GM21423 (cell line): ENCODE data around the gene CDH11.

ENCODE experiments used
- ATAC-seq: cut with Tn5 transposase; IDR thresholded peaks from one replicate; pipeline ENCODE4 v1.9.1; 2021; ENCODE audit warnings: mild to moderate bottlenecking, moderate library complexity; ENCODE audit not compliant: unreplicated experiment

The CDH11 gene

GRCh38 chr16:65041667-65042066 is 80.2 kb downstream of the CDH11 start:
- no peak for ATAC-seq

GRCh38 chr16:65038100-65038499 is 83.8 kb downstream of the CDH11 start:
- ATAC-seq: no peak

GRCh38 chr16:65037556-65037955 is 84.3 kb downstream of the CDH11 start:
- no peak for ATAC-seq

GRCh38 chr16:65034915-65035314 is 86.9 kb downstream of the CDH11 start:
- no peak for ATAC-seq

GRCh38 chr16:65032387-65032786 is 89.5 kb downstream of the CDH11 start:
- ATAC-seq: no peak

GRCh38 chr16:65024767-65025178 is 97.1 kb downstream of the CDH11 start:
- no peak for ATAC-seq

GRCh38 chr16:65023802-65024201 is 98.1 kb downstream of the CDH11 start:
- ATAC-seq: no peak

GRCh38 chr16:65021852-65022595 is 99.8 kb downstream of the CDH11 start:
- no peak for ATAC-seq

- no peak for ATAC-seq
These were observed 105.1 kb downstream of the CDH11 start for GRCh38 chr16:65016754-65017153.

GRCh38 chr16:65015599-65015998 is 106.3 kb downstream of the CDH11 start:
- ATAC-seq: no peak

GRCh38 chr16:65012357-65012756 is 109.5 kb downstream of the CDH11 start:
- ATAC-seq: no peak

GRCh38 chr16:65010125-65010524 is 111.7 kb downstream of the CDH11 start:
- ATAC-seq: no peak

GRCh38 chr16:65005696-65006095 is 116.2 kb downstream of the CDH11 start:
- ATAC-seq: no peak

GRCh38 chr16:65004570-65004969 is 117.3 kb downstream of the CDH11 start:
- no peak for ATAC-seq

GRCh38 chr16:65003621-65004020 is 118.2 kb downstream of the CDH11 start:
- ATAC-seq: no peak

- ATAC-seq: no peak
These were observed 119.6 kb downstream of the CDH11 start for GRCh38 chr16:65002265-65002664.

GRCh38 chr16:65000654-65001053 is 121.2 kb downstream of the CDH11 start:
- no peak for ATAC-seq

- no peak for ATAC-seq
These were observed 124.1 kb downstream of the CDH11 start for GRCh38 chr16:64997751-64998150.

- no peak for ATAC-seq
These were observed 124.7 kb downstream of the CDH11 start for GRCh38 chr16:64997121-64997520.

- ATAC-seq: no peak
These were observed 125.2 kb downstream of the CDH11 start for GRCh38 chr16:64996641-64997040.

GRCh38 chr16:64993464-64993863 is 128.4 kb downstream of the CDH11 start:
- no peak for ATAC-seq

- ATAC-seq: no peak
These were observed 130.9 kb downstream of the CDH11 start for GRCh38 chr16:64991001-64991400.

GRCh38 chr16:64990101-64990500 is 131.8 kb downstream of the CDH11 start:
- no peak for ATAC-seq
